ENCODE data around the gene ADAM22.

ADAM22 gene

DNA sequence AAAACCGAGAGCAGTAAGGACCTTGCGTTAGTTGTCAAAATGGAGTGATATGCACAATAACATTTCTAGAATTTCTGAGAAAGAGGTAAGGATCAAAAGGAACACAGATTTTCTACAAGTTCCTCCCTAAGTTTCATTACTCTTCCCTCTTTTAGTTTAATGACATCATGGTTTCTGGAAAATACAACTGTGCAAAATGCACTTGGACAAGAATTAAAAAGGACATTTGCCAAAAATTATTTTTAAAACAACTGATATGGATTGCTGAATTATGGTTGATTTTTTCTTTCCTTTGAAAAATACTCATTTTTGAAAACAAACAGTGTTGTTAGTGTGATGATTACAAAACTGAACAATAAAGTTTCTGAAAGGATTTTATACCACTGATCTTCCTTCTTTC is 233.7 kb downstream of the ADAM22 start:
- no peak for DNase-seq (ENCODE audit: low spot score)

- no peak for DNase-seq (ENCODE audit: low spot score)
Measured at GRCh38 chr7:88169717-88170320, 235.8 kb downstream of the ADAM22 start.

DNA sequence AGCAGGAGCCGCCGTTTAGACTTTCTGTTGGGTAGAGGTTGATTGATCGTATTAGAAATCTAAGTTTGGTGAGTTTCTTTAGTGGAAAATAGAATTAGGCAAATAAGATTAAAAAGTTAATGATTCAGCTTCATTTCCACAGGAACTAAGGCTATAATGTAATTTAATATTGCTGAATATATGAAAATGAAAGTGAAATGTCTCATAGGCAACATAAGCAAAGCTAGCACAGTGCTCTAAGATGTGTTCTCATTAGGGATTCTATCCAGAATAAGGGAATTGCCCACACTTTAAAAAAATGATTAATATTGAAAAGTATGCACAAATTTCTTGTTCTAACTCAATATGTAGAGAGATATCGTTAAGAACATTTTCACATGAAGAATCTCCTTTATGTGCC is 238.8 kb downstream of the ADAM22 start:
- DNase-seq (ENCODE audit: low spot score): no peak

DNA sequence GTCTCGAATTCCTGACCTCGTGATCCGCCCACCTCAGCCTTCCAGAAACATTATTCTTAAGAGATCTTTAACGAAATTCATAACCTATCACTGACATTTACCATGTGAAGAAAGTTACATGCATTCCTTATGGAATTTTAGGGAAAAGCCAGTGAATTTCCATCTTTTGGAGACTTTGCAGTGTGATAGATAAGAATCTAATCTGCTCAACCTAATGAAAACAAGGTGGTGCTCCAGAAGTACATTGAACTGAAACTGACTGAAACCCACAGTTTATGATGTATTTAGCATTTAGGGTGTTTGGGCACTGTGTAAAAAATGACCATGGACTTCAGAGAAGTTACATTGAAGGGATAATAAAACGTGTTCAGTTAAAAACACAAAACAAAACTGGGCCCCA is 242.1 kb downstream of the ADAM22 start:
- DNase-seq (ENCODE audit: low spot score): no peak

DNA sequence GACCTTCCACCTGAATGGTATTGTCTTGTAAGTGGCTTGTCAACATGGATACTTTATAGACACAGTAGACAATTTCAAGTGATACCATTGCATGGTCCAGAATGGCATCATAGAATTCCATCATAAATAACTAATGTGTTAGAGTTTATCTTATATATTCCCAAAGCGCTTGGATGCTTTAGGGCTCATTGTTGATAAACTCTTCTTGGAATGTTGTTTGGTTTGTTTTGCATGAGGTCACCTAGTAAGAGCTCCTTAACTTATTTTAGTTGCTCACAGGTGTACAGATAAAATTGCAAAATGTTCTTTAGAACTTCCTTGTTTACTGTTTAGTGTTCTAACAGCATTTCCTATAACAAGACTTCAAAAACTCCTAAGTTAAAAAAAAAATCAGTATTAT is 249.0 kb downstream of the ADAM22 start:
- no peak for DNase-seq (ENCODE audit: low spot score)

- no peak for DNase-seq (ENCODE audit: low spot score)
Measured at GRCh38 chr7:88184848-88185304, 250.8 kb downstream of the ADAM22 start.

GRCh38 chr7:88185650-88186049 is 251.6 kb downstream of the ADAM22 start:
- no peak for DNase-seq (ENCODE audit: low spot score)

DNA sequence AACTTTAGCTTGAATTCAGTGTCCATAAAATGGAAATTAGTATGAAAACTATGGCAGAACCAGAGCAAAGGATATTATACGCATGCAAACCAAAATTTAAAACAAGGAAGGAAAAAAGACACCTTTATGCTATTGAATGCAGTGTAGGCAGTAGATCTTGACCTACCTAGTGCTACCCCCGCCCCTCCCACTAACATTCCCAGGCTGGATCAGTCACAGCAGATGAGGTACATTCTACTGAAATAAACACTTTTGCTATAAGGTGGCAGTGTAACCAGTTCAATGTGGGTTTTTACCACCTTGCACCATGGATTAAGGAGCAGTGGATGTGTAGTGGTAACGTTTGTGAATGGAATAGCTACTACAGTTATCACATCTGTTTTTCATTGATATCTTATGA is 257.9 kb downstream of the ADAM22 start:
- no peak for DNase-seq (ENCODE audit: low spot score)

- no peak for DNase-seq (ENCODE audit: low spot score)
Measured at GRCh38 chr7:88200261-88200660, 266.2 kb downstream of the ADAM22 start.

DNA sequence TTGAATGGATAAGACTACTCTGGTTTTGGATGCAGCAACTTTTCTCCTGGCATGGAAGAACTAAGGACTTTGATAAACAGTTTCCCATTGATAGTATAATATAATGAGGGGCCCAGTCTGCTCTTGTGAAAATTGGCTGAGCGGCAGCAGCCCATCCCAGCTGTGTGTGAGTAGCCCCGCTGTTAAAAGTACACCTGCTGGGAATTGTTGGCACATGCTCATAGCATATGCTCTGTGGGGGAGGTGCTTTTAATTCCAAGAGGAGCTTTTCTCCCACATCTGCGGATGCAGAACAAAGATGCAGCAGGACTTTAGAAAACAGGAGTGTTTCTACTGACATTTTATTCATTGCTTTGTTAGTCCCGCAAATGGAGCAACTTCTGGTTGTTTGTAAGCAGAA is 266.7 kb downstream of the ADAM22 start:
- no peak for DNase-seq (ENCODE audit: low spot score)

GRCh38 chr7:88201305-88201704 is 267.3 kb downstream of the ADAM22 start:
- no peak for DNase-seq (ENCODE audit: low spot score)

DNA sequence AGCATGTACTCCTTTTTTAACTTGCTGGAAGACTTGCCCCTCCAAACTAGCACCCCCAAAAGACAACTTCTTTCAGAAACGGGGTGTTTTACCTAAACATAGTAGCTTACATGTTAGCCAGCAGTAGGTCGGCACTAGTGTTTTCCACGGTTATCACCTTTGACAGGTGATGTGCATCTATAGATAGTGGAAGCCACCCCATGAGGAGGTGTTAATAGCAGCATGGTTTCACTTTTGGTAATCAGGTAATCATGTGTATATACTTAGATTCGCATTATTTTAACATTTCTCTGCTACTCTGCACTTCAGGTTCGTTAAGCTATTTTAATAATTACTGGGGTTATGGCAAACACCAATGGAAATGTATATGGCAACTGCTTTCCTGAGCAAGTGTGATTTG is 268.2 kb downstream of the ADAM22 start:
- DNase-seq (ENCODE audit: low spot score): no peak

- no peak for DNase-seq (ENCODE audit: low spot score)
Measured at GRCh38 chr7:88202799-88203198, 268.7 kb downstream of the ADAM22 start.

DNA sequence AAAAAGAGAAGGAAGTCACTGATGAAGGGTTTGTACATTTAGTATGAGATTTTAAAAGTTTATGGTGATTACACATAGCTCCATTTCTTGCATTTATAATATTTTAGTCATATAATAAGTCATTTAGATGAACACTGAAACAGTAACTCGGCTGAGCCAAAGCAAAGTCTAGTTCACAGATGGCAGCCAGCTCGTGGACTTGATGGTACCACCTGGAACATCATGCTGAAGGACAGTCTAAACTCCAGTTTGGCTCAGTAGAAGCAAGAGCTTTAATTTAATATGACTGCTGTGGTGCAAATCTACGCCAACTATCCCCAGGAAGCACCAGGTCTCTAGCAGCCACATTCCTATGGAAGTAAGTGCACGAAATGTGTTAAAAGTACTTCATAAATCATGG is 269.4 kb downstream of the ADAM22 start:
- no peak for DNase-seq (ENCODE audit: low spot score)

DNA sequence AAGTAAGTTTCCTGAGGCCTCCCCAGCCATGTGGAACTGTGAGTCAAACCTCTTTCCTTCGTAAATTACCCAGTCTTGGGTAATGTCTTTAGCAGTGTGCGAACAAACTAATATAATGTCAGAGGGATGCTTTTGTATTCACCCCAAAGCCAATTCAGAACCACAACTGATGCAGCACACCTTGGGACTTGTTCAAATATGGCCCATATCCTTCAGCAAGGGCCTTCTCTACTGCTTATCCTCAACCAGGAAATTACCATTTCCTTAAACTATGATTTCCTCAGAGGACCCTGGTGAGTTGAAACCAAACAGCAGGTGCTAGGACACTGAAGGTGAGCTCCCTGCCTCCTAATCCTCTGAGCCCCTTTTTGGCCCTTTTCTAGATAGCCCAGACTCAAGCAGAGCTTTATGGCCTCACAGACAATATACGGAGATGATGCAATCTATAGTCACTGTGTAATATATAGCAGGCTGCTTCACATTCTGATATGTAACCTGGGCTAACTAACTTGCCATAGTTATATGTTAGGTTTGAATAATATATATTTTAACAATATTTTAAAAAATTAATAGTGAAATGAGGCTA is 270.6 kb downstream of the ADAM22 start:
- no peak for DNase-seq (ENCODE audit: low spot score)

DNA sequence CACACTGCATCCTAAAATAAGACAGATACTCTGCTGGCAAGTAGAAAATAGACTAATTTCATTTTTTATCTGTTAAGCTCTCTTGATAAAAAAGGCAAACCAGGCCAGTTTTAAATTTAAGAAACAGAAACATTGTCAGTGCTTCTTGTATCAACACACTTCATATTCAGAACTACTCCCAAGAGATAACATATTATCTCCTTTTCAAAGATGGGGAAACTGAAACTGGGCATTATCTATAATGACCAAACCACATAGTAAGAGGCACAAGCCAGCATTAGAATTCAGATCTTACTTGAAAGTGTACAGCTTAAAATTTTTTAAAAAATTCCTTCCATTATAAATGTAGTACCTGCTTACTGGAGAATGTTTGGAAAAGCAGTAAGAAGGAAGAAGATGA is 271.1 kb downstream of the ADAM22 start:
- no peak for DNase-seq (ENCODE audit: low spot score)

GRCh38 chr7:88206254-88206653 is 272.2 kb downstream of the ADAM22 start:
- DNase-seq (ENCODE audit: low spot score): no peak

DNA sequence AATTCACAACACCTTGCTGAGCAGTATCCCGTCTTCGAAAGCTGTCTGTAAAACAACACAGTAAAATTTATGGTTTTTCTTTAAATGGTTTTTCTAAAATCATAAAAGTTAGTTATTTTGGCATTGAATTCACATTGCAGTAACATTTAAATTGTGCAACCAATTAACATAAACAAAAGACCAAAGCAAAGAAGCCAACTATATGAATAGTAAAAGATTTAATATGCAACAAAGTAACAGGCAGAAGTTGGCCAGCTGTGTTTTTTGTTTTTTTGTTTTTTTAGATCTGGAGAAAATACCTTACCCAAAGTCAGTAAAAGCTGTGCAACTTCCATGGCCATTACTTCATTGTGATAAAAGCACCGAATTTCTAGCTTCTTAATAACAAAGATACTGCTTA is 274.5 kb downstream of the ADAM22 start:
- no peak for DNase-seq (ENCODE audit: low spot score)

- DNase-seq (ENCODE audit: low spot score): no peak
Measured at GRCh38 chr7:88212918-88213317, 278.9 kb downstream of the ADAM22 start.

- DNase-seq (ENCODE audit: low spot score): no peak
Measured at GRCh38 chr7:88214456-88214855, 280.4 kb downstream of the ADAM22 start.

DNA sequence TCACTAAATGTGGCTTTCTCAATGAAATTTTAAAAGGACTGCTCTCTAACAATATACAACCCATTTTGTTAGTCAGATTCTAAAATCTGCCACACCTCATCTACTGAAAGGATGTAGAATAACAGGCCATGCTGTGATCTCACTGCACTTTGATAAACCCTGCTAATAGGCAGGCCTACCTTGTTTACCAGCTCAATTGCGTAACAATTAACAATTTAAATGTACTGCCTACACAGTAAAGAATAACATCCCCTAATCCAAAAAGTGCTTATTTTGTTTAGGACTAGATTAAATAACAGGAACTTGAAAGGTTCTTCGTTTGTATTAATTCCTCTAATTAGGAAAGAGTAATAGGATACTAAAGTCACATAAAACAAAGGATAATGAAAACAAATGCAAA is 281.2 kb downstream of the ADAM22 start:
- DNase-seq (ENCODE audit: low spot score): no peak

DNA sequence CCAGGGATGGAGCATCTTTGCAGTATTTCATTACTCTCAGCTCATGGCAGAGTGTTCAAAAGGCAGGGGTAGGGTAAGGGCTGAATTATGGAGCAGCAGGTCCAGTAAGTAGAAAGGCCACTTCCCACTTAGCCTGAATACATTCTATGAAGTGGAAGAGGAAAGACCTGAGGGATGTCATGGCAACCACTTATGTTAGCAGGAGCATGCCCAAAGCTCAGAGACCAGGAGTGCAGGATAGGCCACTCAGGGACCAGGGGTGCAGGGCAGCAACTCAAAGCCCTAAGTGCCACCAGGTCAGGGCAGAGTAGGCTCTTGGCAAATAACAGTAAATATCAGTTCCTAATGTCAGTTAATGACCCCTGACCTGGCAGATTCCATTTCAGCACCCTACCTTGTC is 282.2 kb downstream of the ADAM22 start:
- no peak for DNase-seq (ENCODE audit: low spot score)

DNA sequence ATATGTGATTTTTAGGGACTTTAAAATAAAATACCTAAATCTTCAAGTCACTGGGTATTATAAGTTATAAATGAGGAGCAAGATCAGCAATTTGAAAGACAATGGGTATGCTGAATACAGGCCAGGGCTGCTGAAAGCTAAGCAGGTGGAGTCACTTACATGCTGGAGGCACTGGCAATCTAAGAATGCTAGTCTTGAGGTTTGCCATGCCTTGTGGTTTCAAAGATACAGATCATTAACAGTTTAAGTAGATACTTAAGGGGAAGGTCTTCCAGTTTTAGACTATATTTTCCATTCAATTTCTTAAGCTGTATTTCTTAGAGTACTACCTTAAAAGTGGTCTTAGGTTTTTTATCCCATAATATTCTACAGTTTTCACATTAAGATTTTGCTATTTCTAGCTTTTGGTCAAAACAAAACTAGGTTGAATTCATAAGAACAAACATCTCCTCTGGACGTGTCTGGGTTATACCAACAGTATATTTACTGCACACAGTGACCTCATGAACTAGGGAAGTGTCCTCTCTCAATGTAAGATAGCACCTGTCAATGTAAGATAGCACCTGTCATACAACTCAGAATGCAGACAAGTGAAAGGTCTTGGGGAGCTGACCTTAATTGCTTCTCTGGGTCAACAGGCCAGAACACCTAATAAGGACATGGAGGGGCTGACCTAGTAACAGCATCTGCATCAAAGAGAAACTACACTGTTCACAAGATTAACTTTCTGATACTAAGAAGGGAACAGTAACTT is 283.8 kb downstream of the ADAM22 start:
- no peak for DNase-seq (ENCODE audit: low spot score)

GRCh38 chr7:88218429-88218745 is 284.3 kb downstream of the ADAM22 start:
- DNase-seq (ENCODE audit: low spot score): no peak
